ENCODE results near the gene CCS.
"Not testable (repeated sequence)": the region's sequence is repeated elsewhere in the genome, so short reads cannot be mapped to it uniquely, and the experiment has no call there.

CCS gene

DNA sequence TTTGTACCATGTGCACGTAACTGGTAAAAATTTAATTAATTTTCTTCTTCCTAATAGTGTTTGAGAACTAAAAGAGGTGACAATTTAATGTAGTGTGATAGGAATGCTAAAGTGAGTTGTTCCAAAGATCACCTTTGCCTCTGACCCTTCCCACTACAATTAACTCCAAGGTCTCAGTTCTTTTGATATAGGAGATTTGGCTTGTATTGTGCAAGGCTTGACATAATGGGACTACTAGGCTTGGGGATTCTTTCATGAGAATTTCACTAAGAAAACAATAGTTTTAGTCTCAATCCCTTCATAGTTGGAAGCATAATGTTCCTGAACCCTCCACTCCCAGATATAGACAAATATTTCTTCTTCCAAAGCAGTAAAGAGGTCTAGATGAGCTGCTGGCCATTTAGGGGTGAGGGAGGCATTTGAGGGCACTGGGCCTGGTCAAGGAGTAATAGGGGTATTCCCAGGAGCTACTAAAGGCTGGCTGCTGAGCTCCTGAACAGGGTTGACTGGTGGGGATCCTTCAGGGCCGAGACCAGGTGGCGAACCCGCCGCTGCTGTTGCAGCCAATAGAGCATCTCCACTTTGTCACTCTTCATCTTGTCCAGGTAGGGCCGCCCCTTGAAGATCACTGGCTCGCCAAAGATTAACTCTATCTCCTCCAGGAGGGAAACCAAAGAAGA lies 2.8 kb upstream of the CCS start:
- no peak overlapping the region for H3K4me3 ChIP-seq (ENCODE audit: low read depth, low read length)

DNA sequence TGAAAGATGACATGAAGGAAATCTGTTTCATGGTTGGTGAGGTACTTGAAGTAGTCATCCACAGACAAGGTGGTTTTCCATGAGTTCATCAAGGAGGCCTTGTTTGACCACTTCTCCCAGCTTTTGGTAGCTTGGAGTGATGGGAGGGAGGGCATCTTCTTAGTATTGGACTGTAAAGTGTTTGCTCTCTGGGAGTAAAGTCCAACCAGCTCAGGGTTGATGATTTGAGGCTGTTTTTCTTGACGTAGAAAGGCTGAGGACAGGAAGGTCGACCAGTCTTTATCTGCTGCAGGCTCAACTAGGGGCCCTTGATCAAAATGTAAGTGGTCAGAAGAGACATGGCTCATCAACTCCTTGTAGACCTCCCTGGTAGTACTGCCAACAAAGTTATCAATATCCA lies 1.8 kb upstream of the CCS start:
- H3K4me3 ChIP-seq (ENCODE audit: low read depth, low read length), result no peak overlapping the region

DNA sequence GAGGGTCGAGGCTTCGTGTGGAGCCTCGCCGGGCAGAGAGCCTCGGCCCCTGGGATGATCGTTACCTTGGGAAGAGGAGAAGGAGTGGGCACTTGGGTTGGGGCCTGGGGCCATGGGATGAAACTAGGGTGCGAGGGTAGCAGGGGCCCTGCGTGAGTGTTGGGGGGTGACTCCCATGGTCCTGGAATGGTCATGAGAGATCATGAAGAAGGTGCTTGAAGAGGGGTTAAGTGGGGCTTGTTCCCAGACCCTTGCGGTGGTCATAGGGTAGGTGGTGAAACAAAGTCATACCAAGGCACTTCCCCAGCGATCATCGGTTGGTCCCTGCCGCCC lies 284 bp downstream of the CCS start:
- peak overlapping the region; percentile 60 for H3K4me3 ChIP-seq (ENCODE audit: low read depth, low read length)

DNA sequence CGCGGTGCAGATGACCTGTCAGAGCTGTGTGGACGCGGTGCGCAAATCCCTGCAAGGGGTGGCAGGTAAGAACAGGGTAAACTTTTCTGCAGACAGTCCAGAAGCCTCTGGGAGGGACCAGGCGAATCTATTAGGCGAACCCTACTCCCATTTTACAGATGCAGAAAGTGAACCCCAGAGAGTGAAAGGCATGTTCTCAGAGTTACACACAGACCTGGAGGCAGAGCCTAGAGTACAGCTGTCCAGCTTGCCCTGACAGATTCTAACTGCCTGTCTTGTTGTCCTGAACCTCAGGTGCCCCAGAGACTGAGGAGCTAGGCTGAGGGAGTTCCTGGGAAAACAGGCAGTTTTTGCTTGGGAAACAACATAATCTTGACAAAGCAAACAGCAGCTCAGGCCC lies 665 bp downstream of the CCS start:
- H3K4me3 ChIP-seq (ENCODE audit: low read depth, low read length), result peak overlapping the region; percentile 60

DNA sequence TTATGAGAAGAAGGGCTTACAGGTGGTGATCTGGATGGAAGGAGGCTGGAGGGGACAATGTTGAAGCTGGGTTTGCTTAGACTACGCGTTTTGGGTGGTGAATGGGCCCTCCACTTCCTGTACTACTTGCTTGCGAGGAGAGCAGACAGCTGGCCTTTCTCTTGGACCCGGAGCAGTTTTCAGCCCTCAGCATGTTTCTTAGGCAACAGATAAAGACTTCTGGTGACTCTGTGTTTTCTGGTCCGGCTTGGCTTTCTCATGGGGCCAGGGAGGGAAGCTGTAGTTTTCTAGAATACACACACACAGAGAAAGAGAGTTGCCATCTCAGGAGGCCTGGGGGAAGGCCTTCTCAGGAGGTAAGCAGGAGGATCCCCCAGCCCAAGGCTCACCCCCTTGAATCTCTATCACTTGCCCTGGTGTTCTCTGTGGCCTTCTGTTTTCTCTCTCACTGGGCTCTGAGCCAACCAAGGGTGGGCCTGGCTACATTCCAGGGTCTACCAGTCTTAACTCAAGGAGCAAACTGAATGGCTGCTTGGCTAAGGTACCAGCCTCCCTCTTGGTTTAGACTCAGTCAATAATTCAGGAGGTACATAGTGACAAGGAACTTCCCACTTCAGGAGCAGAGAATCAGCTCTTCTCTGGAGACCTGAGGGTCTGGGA lies 2.4 kb downstream of the CCS start:
- H3K4me3 ChIP-seq (ENCODE audit: low read depth, low read length), result no peak overlapping the region

DNA sequence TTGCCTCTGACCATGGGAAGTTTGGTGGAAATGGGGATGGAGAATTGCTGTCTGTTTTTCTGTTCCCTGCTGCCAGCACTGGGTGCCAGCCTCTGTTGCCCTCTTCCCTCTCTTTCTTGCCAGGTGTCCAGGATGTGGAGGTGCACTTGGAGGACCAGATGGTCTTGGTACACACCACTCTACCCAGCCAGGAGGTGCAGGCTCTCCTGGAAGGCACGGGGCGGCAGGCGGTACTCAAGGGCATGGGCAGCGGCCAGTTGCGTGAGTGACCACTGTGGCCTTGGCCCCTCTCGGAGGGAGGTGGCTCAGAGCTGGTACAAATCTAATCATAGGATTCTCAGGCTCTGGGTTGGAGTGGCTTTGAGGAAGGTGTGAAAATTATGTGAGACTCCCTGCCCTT lies 6.0 kb downstream of the CCS start:
- H3K4me3 ChIP-seq (ENCODE audit: low read depth, low read length), result no peak overlapping the region

DNA sequence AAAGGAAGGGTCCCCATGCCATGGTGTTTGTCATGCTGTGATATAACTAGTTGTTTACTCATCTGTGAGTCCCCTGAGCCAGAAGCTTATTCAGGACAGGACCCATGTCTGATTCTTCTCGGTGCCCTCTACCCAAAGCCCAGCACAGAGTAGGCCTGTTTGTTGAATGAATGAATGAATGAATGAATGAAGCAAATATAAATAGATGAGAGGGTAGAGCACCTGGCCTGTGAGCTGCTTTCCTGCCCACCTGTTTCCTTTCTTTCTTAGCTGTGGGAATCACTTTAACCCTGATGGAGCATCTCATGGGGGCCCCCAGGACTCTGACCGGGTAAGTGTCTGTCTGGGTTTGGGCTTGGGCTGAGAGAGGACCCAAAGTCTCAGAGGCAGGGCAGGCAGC lies 7.2 kb downstream of the CCS start:
- H3K4me3 ChIP-seq (ENCODE audit: low read depth, low read length), result no peak overlapping the region

DNA sequence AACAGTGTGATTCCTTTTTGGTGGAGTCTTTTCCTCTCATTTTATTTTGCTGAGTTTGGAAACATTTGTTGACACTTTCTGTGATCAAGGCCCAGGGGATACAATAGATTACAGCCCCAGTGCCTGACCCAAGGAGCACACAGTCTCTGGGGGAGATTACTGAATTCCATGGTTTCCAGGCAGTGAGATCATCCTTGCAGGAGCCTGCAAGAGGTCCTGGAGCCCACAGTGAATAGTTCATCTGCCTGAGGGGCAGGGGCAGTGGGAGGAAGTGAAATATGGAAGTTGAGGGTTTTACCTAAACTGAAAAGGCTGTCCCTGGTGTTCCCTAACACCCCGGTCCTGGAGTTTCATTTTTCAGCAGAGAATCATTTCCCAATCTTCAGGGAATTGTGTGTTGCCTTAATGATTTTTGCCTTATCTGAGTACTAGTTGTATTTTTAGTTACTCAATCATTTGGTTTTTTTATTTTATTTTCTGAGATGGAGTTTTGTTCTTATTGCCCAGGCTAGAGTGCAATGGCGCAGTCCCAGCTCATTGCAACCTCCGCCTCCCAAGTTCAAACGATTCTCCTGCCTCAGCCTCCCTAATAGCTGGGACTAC lies 7.7 kb downstream of the CCS start:
- H3K4me3 ChIP-seq (ENCODE audit: low read depth, low read length), result no peak overlapping the region

DNA sequence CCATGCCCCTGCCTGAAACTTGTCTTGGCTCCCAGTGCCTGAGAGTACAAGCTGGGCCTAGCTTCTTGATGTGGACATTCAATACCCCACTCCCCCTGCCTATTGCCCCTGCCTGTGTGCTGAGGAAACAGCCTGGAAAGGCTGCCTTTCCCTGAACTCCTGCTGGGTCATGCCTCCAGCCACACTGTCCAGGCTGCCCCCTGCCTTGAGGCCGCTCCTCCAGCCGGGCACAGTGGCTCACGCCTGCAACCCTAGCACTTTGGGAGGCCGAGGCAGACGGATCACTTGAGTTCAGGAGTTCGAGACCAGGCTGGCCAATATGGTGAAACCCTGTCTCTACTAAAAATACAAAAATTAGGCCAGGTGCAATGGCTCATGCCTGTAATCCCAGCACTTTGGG lies 10.1 kb downstream of the CCS start:
- H3K4me3 ChIP-seq (ENCODE audit: low read depth, low read length), result no peak overlapping the region

DNA sequence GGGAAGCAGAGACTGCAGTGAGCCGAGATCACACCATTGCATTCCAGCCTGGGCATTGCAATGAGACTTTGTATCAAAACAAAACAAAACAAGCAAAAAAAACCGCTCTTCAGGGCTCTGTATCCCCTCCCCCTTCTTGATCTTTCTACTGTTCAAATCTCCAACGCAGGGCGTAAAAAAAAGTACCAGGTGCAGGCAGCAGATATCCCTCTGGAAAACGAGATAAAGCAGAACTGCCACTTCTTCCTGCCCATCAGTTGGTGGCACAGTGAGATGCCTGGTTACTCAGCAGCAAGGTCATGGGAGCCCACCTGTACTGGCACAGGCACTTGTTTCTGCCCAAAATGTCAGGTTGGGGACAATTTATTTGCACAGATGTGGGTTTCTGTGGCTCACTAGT lies 11.2 kb downstream of the CCS start:
- H3K4me3 ChIP-seq (ENCODE audit: low read depth, low read length), result no peak overlapping the region

DNA sequence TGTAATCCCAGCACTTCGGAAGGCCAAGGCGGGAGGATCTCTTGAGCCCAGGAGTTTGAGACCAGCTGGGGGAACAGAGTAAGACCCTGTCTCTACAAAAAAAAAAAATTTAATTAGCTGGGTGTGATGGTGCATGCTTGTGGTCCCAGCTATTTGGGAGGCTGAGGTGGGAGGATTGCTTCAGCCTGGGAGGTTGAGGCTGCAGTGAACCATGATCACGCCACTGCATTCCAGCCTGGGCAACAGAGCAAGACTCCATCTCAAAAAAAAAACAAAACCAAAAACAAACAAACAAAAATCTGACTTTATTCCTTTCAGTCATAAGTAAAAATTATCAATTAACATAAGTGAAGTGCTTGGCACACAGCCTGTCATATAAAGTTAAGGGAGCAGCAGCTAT lies 13.6 kb downstream of the CCS start:
- not testable (repeated sequence) for H3K4me3 ChIP-seq (ENCODE audit: low read depth, low read length)

DNA sequence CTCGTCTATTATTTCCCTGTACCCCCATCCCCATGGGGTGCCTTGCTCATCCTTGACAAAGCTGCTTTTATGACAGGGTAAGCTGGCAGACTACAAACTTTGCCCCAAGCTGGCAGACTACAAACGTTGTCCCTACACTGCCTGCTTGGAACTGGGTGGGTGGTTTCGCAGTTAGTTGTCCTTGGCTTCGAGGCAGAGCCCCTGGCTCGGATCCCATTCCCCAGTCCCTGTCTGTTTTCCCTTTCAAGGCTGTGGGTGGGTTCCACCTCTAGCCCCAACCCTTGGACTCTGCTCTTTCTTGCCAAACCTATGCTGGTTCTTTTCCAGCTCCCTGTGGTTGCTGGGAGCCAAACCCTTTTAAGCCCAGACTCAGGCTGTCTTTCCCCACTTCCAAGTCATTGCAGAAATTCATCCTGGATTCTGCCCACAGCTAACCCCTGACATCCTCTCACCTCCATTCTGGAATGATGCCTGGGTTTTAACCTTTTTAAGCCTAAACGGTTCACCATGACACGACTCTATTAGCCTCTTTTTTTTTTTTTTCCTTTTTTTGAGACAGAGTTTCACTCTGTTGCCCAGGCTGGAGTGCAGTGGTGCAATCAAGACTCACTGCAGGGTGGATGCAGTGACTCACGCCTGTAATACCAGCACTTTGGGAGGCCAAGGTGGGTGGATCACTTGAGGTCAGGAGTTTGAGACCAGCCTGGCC lies 14.3 kb downstream of the CCS start:
- no peak overlapping the region for H3K4me3 ChIP-seq (ENCODE audit: low read depth, low read length)

DNA sequence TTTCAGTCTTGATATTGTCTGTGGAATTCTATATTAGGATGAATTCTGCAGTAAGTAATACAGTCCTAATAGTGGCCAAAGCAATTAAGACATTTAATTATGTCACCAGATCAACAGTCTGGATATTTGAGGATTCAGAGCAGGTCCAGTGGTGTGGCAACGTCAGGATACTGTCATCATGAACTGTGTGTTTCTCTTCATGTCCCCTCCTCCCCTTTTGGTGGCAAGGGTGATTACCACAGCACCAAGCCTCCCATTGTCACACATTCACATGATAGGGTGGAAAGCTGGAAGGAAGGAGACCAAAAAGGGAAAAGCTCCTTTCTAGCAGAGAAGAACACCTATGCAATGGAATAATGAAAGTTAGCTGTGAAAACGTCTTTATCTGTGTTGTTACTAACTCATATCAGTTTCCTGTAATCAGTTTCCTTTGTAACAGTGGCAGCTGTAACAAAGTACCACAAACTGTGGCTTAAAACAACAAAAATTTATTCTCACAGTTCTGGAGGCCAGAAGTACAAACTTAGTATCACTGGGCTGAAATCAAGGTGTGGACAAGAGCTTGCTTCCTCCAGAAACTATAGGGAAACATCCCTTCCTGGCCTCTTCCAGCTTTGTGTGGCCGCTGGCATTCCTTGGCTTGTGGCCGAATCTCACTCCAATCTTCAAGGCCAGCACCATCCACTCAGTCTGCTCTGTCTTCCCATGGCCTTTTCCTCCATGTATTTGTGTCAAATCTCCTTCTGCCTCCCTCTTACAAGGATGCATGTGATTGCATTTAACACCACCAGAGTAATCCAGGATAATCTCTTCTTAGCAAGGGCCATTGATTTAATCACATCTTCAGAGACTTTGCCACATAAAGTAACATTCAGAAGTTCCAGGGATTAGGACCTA lies 17.0 kb downstream of the CCS start:
- H3K4me3 ChIP-seq (ENCODE audit: low read depth, low read length), result no peak overlapping the region

DNA sequence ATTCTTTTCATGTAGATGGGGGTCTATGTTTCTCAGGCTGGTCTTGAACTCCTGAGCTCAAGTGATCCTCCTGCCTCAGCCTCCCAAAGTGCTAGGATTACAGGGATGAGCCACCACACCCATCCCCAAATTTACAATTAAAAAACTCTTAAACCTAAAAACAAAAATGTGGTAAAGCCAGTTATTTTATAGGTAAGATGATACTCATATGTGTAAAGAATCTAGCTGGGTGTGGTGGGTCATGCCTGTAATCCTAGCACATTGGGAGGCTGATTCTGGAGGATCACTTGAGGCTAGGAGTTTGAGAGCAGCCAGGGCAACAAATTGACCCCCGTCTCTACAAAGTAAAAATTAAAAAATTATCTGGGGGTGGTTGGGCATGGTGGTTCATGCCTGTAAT lies 19.5 kb downstream of the CCS start:
- no peak overlapping the region for H3K4me3 ChIP-seq (ENCODE audit: low read depth, low read length)

DNA sequence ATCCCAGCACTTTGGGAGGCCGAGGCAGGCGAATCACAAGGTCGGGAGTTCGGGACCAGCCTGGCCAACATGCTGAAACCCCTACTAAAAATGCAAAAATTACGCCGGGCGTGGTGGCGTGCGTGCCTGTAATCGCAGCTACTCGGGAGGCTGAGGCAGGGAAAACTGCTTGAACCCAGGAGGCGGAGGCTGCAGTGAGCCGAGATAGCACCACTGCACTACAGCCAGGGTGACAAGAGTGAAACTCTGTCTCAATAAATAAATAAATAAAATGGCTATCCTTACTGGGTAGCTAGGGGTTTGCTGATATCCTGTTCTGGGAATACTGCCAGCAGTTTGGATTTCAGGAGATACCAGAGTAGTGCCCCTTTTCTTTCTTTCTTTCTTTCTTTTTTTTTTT lies 21.1 kb downstream of the CCS start:
- no peak overlapping the region for H3K4me3 ChIP-seq (ENCODE audit: low read depth, low read length)

DNA sequence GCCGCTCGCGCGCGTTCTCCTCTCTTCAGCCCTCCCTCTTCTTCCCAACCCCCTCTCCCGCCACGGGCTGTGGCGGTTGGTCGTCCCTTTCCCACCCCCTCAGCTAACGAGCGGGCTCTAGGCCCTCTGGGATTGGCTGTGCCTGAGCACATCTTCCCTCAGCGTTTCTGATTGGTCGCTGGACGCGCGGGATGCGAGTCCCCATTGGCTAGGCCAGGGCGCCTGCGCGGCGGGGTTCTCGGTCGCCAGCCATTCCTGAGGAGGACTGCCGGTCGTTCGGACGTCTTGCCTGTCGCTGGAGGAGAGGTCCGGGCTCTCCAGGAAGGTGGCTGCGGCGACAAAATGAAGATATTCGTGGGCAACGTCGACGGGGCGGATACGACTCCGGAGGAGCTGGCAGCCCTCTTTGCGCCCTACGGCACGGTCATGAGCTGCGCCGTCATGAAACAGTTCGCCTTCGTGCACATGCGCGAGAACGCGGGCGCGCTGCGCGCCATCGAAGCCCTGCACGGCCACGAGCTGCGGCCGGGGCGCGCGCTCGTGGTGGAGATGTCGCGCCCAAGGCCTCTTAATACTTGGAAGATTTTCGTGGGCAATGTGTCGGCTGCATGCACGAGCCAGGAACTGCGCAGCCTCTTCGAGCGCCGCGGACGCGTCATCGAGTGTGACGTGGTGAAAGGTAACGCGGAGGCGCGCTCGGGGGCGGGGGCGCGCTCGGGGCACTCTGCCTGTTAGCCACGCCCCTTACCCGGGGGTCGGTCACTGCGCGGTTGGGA lies 23.6 kb downstream of the CCS start, which contains the start of gene RBM14:
TSS of gene RBM14 (plus strand) at position 252 of the 776 bp plus-strand sequence. CDS start at position 343, 91 bp downstream.
- peak within 1 kb of the TSS; percentile 98 for H3K4me3 ChIP-seq (ENCODE audit: low read depth, low read length)

DNA sequence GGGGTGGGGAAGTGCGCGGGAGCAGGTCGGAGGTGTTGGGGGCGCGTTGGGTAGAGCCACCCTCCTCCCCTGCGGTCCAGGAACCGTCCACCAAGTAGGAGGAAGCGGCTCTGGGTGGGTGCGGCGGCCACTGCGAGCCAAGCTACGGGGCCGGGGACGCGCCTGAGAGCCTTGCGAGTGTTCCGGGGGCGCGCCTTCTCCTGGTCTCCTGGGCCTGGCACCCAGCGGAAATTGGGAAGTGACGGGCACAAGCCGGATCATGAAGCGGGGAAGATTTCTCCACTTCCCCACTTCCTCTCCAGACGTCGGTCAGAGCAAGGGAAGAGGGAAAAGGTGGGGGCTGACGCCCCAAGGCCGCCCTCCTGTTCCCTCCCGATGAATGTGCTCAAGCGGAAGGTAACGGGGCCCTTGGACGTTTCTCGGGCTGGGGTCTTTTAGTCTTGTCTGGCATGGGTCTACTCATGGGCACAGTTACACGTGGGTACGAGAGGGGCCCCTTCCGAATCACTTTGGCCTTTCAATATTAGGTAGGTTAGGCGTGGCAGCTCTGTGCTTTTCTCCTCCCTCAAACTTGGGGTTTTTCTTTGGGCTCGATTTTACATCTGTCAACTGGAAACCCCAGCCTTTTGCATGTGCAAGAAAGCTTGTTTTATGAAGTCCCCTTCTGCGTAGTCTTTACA lies 24.3 kb downstream of the CCS start:
- peak overlapping the region; percentile 98 for H3K4me3 ChIP-seq (ENCODE audit: low read depth, low read length)

DNA sequence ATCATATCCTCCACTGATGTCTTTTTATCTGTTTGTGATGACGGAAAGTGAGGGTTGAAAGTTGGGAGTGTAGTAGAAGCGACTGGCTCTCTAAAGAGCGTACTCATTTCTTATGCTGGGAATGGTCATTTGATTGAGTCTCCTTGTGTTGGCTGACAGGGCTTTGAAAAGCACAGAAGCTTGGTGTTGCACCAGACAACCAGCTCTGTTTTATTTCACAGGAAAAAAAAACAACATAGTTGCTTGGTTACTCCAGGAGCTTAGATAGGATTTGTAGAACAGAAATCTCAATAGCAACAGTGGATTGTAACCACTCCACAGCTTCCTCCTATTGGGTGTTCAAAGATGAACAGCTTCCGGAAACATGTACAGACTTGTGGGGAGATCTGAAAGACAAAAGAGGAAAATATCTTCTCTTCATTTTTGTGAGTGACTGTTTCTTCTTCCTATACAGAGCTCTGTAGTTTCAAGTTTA lies 26.1 kb downstream of the CCS start:
- H3K4me3 ChIP-seq (ENCODE audit: low read depth, low read length), result no peak overlapping the region

DNA sequence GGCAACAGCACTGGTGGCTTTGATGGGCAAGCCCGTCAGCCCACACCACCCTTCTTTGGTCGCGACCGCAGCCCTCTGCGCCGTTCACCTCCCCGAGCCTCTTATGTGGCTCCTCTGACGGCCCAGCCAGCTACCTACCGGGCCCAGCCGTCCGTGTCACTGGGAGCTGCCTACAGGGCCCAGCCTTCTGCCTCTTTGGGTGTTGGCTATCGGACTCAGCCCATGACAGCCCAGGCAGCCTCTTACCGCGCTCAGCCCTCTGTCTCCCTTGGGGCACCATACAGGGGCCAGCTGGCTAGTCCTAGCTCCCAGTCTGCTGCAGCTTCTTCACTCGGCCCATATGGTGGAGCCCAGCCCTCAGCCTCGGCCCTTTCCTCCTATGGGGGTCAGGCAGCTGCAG lies 31.5 kb downstream of the CCS start:
- no peak overlapping the region for H3K4me3 ChIP-seq (ENCODE audit: low read depth, low read length)
